Upper lobe of left lung (tissue), 4 donors: ENCODE measurements around the gene PHEX.

Experiments
- CTCF ChIP-seq, 6 experiments: fragments of 450-650 bp in 4 of 6; fragments of 200-600 bp in 2 of 6; sonication (generic) in 2 of 6; IDR thresholded peaks; one replicate each; pipeline ENCODE4 v1.5.1; 2016 to 2019; ENCODE audit warnings: antibody characterized with exemption in 6 of 6
- EP300 ChIP-seq, 4 donors: sonication (generic); formaldehyde crosslinking; IDR thresholded peaks; one replicate each; pipeline ENCODE4 v1.5.1; 2017; ENCODE audit warnings: antibody characterized with exemption in 4 of 4, control low read depth in 2 of 4

GRCh38 chrX:22125481-22125880, 93.4 kb downstream of the PHEX start:
- TF ChIP-seq CTCF (IDR thresholded peaks at IDR 0.05) (no peak), EP300 (IDR thresholded peaks at IDR 0.05) (no peak)
